ENCODE data around the gene RCL1. TPM values are rescaled to one million over a fixed set of nuclear protein-coding genes. Genes with fewer than 3 reads are reported as not detected.
"Not testable (repeated sequence)": the region's sequence is repeated elsewhere in the genome, so short reads cannot be mapped to it uniquely, and the experiment has no call there.

RCL1 gene
- total RNA-seq, 1 experiment from 2014 or later: 34.4 TPM

DNA sequence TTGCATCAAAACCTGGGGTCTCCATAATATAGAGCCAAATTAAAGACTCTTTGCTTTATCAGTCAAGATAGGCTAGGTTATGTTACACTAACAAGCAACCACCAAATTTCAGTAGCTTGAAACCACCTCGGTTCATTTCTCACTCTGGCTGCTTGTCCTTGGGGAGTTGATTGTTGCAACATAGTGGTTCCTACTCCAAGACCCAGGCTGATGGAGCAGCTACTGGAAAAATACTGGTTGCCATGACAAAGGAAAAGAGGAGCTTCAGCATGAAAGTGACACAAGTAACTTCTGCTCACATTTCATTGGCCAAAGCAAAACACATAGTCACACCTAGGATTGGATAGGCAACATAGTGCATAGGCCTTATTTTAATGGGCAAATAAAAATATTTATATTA is 18.5 kb upstream of the RCL1 start:
- Histone ChIP-seq H3K79me1 (ENCODE audit: insufficient read depth, low read depth, low read length, poor library complexity, severe bottlenecking) (no peaks in the 10 kb centered on the region), H3K27me3 (ENCODE audit: insufficient read depth, low read length) (no peaks in the 10 kb centered on the region), H4K20me1 (ENCODE audit: control insufficient read depth, insufficient read depth, insufficient read length) (no peaks in the 10 kb centered on the region), H3K79me2 (ENCODE audit: insufficient read depth, low read length) (no peaks in the 10 kb centered on the region), H2BK15ac (ENCODE audit: low read depth, low read length) (no peak overlapping the region), H3K18ac (ENCODE audit: insufficient read length, low read depth, low read length) (no peak overlapping the region), H3K4ac (ENCODE audit: low read depth, low read length) (no peak overlapping the region), H3K4me1 (ENCODE audit: insufficient read depth, low read length) (no peaks in the 10 kb centered on the region), H2BK20ac (ENCODE audit: low read depth, low read length, poor library complexity, severe bottlenecking) (no peak overlapping the region), H3K14ac (ENCODE audit: insufficient read depth, low read length) (no peak overlapping the region), H3K56ac (ENCODE audit: insufficient read length, low read depth, low read length) (no peak overlapping the region), H3K4me2 (ENCODE audit: insufficient read depth, insufficient read length, low read length) (no peak overlapping the region), H4K8ac (replicated peaks; ENCODE audit: insufficient read length, low read depth, low read length) (no peak overlapping the region), H2BK120ac (ENCODE audit: low read depth, low read length, poor library complexity, severe bottlenecking) (no peak overlapping the region), H2AK5ac (ENCODE audit: insufficient read length, low read length) (no peak overlapping the region), H3K27ac (ENCODE audit: insufficient read length, low read depth, low read length) (no peak overlapping the region), H2BK5ac (ENCODE audit: insufficient read length, low read length) (no peak overlapping the region), H2AFZ (ENCODE audit: low read length) (no peak overlapping the region), H3K9ac (ENCODE audit: extremely low read depth, insufficient read length, low read length) (no peak overlapping the region), H3K23me2 (ENCODE audit: insufficient read length, low read depth, low read length, poor library complexity, severe bottlenecking) (no peaks in the 10 kb centered on the region), H3K9me3 (ENCODE audit: control insufficient read depth, low read depth, low read length) (no peaks in the 10 kb centered on the region), H4K91ac (ENCODE audit: insufficient read length, low read depth, low read length) (no peak overlapping the region), H3K23ac (ENCODE audit: insufficient read length, low read depth, low read length) (no peak overlapping the region), H3T11ph (ENCODE audit: low read length) (no peak overlapping the region), H2BK12ac (ENCODE audit: insufficient read length, low read depth, low read length) (no peak overlapping the region), H4K5ac (ENCODE audit: insufficient read length, low read depth, low read length) (no peak overlapping the region)
- TF ChIP-seq, protein P1, sequence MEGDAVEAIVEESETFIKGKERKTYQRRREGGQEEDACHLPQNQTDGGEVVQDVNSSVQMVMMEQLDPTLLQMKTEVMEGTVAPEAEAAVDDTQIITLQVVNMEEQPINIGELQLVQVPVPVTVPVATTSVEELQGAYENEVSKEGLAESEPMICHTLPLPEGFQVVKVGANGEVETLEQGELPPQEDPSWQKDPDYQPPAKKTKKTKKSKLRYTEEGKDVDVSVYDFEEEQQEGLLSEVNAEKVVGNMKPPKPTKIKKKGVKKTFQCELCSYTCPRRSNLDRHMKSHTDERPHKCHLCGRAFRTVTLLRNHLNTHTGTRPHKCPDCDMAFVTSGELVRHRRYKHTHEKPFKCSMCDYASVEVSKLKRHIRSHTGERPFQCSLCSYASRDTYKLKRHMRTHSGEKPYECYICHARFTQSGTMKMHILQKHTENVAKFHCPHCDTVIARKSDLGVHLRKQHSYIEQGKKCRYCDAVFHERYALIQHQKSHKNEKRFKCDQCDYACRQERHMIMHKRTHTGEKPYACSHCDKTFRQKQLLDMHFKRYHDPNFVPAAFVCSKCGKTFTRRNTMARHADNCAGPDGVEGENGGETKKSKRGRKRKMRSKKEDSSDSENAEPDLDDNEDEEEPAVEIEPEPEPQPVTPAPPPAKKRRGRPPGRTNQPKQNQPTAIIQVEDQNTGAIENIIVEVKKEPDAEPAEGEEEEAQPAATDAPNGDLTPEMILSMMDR (conservative IDR thresholded peaks at IDR 0.05): no peak
- no peak for DNase-seq
- Mint-ChIP-seq H3K27me3 (ENCODE audit: low read depth) (no peaks in the 10 kb centered on the region), H3K27ac (no peak overlapping the region), H3K36me3 (ENCODE audit: insufficient read depth in 1 of 3, low read depth in 3 of 3) (no peaks in the 10 kb centered on the region), H3K4me1 (no peaks in the 10 kb centered on the region), H3K9me3 (no peaks in the 10 kb centered on the region), H3K4me3 (no peak overlapping the region)
- WGBS (ENCODE audit: extremely low coverage, insufficient read length, low lambda C conversion rate): no CpG with 5 or more reads among the region's 1 CpG

DNA sequence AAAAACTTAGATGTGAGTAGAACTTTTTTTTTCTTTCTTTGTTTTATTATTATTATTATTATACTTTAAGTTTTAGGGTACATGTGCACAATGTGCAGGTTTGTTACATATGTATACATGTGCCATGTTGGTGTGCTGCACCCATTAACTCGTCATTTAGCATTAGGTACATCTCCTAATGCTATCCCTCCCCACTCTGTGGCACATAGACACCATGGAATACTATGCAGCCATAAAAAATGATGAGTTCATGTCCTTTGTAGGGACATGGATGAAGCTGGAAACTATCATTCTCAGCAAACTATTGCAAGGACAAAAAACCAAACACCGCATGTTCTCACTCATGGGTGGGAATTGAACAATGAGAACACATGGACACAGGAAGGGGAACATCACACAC is 17.8 kb upstream of the RCL1 start:
- H2AK5ac ChIP-seq (ENCODE audit: insufficient read length, low read length); H3K14ac ChIP-seq (ENCODE audit: insufficient read depth, low read length); H3K27me3 Mint-ChIP-seq (ENCODE audit: low read depth); H3K4me3 Mint-ChIP-seq; H4K8ac ChIP-seq (replicated peaks; ENCODE audit: insufficient read length, low read depth, low read length); H3K27me3 ChIP-seq (ENCODE audit: insufficient read depth, low read length); H3K27ac Mint-ChIP-seq; H4K20me1 ChIP-seq (ENCODE audit: control insufficient read depth, insufficient read depth, insufficient read length); H3K4me1 Mint-ChIP-seq; H3K4me2 ChIP-seq (ENCODE audit: insufficient read depth, insufficient read length, low read length); H2BK20ac ChIP-seq (ENCODE audit: low read depth, low read length, poor library complexity, severe bottlenecking); H3K18ac ChIP-seq (ENCODE audit: insufficient read length, low read depth, low read length); H2AFZ ChIP-seq (ENCODE audit: low read length); DNase-seq; H2BK15ac ChIP-seq (ENCODE audit: low read depth, low read length); H3K4ac ChIP-seq (ENCODE audit: low read depth, low read length); H2BK120ac ChIP-seq (ENCODE audit: low read depth, low read length, poor library complexity, severe bottlenecking); H2BK12ac ChIP-seq (ENCODE audit: insufficient read length, low read depth, low read length); H3K9ac ChIP-seq (ENCODE audit: extremely low read depth, insufficient read length, low read length); H3K36me3 Mint-ChIP-seq (ENCODE audit: insufficient read depth in 1 of 3, low read depth in 3 of 3); H3K23me2 ChIP-seq (ENCODE audit: insufficient read length, low read depth, low read length, poor library complexity, severe bottlenecking); H3K27ac ChIP-seq (ENCODE audit: insufficient read length, low read depth, low read length); H4K5ac ChIP-seq (ENCODE audit: insufficient read length, low read depth, low read length); H2BK5ac ChIP-seq (ENCODE audit: insufficient read length, low read length); H3T11ph ChIP-seq (ENCODE audit: low read length); H3K56ac ChIP-seq (ENCODE audit: insufficient read length, low read depth, low read length); H3K79me1 ChIP-seq (ENCODE audit: insufficient read depth, low read depth, low read length, poor library complexity, severe bottlenecking); H4K91ac ChIP-seq (ENCODE audit: insufficient read length, low read depth, low read length); H3K79me2 ChIP-seq (ENCODE audit: insufficient read depth, low read length); H3K9me3 ChIP-seq (ENCODE audit: control insufficient read depth, low read depth, low read length); H3K4me1 ChIP-seq (ENCODE audit: insufficient read depth, low read length); H3K9me3 Mint-ChIP-seq; H3K23ac ChIP-seq (ENCODE audit: insufficient read length, low read depth, low read length): not testable (repeated sequence)
- WGBS (ENCODE audit: extremely low coverage, insufficient read length, low lambda C conversion rate): no CpG with 5 or more reads among the region's 2 CpGs
